T-helper 1 cell treated with Interleukin-12 subunit alpha and Interleukin-12 subunit beta and Interleukin-4 antibody, amounts not matched to agents 30 μg/mL and 1 μg/mL, for 36 hours (primary cell): ENCODE measurements around the gene TTC23.

Source experiments
- H3K27ac Mint-ChIP-seq: one replicate; pipeline ENCODE4 v1.8.0; 2021; ENCODE audit warnings: mild to moderate bottlenecking, mixed read lengths
- H3K27me3 Mint-ChIP-seq: one replicate; pipeline ENCODE4 v1.8.0; 2021; ENCODE audit warnings: low read depth, mixed read lengths
- H3K36me3 Mint-ChIP-seq: one replicate; pipeline ENCODE4 v1.8.0; 2021; ENCODE audit warnings: low read depth, mixed read lengths
- H3K4me1 Mint-ChIP-seq: one replicate; pipeline ENCODE4 v1.8.0; 2021; ENCODE audit warnings: low read depth, mixed read lengths
- H3K4me3 Mint-ChIP-seq: one replicate; pipeline ENCODE4 v1.8.0; 2021; ENCODE audit warnings: mild to moderate bottlenecking, moderate library complexity, mixed read lengths
- H3K9me3 Mint-ChIP-seq: one replicate; pipeline ENCODE4 v1.8.0; 2021; ENCODE audit warnings: mixed read lengths

Gene TTC23, protein sequence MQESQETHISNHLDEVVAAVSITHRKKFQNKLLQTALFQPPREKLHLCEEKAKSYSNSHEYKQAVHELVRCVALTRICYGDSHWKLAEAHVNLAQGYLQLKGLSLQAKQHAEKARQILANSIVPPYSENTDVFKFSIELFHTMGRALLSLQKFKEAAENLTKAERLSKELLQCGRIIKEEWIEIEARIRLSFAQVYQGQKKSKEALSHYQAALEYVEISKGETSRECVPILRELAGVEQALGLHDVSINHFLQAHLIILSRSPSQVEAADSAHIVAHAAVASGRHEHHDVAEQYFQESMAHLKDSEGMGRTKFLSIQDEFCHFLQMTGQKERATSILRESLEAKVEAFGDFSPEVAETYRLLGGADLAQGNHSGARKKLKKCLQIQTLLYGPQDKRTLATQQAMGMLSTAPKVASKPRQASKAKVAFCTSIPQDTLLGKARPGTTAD

DNA sequence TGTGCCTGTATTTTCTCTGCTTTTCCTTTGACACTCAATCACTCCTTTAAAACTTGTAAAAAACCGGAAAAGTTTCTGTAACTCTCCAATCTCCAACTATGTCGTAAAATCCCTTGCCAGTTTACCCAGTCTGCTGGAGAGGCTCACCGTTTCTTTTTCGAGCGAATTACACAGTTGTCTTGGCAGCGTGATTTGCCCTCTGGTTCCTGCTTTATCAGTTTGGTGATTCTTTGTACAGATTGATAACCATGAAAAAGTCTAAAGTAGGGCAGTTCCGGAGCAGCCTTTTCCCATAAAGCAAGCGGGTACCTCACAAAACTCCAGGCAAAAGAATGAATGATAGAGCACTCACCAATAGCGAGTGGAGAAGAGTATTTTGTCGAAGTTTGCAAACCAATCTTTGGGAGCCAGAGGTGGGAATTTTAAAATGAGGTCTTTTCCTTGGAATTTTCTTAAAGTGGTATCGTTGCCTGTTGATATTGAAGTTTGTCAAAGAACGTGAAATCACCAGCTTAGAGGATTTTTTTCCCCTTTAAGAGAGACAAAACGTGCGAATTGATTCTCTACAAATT is at the start of gene TTC23:
TSS of gene TTC23 (minus strand) at position 312 of the 572 bp plus-strand sequence. CDS start 20,869 bp downstream, outside the sequence.
- H3K27me3 Mint-ChIP-seq, result no peaks in the 10 kb centered on the region
- H3K9me3 Mint-ChIP-seq, result peaks cover 5% of the 10 kb centered on the region
- peak within 1 kb of the TSS; percentile 83 for H3K4me3 Mint-ChIP-seq
- peaks cover 28% of the 10 kb centered on the region for H3K4me1 Mint-ChIP-seq
- peaks cover 6% of the 10 kb centered on the region for H3K36me3 Mint-ChIP-seq
- H3K27ac Mint-ChIP-seq, result peak within 1 kb of the TSS; percentile 89

DNA sequence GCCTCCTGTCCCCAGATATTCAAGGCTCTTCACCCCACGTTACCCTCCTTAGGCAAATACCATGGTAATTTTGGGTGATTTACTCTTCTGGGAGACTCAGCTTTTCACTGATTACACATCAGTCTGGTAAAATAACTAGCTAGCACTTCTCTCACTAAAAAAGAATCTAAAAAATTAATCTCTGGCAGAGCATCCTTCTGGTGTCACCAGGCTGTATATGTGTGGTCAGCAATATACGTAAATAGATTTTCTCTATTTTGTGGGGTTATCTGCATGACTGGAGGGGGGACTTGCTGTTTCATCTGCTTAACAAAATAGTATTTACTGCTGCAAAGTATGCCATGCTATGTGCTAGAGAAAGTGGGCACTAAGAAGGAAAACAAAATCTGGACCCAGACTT is 47.0 kb upstream of the TTC23 start:
- H3K27me3 Mint-ChIP-seq, result no peaks in the 10 kb centered on the region
- H3K9me3 Mint-ChIP-seq, result peaks cover 8% of the 10 kb centered on the region
- no peak overlapping the region for H3K27ac Mint-ChIP-seq
- no peaks in the 10 kb centered on the region for H3K4me1 Mint-ChIP-seq
- H3K36me3 Mint-ChIP-seq, result peaks cover 21% of the 10 kb centered on the region
- H3K4me3 Mint-ChIP-seq, result no peak overlapping the region

- Mint-ChIP-seq H3K4me1 (no peaks in the 10 kb centered on the region), H3K27ac (no peak overlapping the region), H3K9me3 (peaks cover 8% of the 10 kb centered on the region), H3K4me3 (no peak overlapping the region), H3K27me3 (no peaks in the 10 kb centered on the region), H3K36me3 (peaks cover 21% of the 10 kb centered on the region)
These were observed 46.5 kb upstream of the TTC23 start for GRCh38 chr15:99295840-99296239.

- H3K27ac Mint-ChIP-seq, result no peak overlapping the region
- H3K4me1 Mint-ChIP-seq, result no peaks in the 10 kb centered on the region
- no peaks in the 10 kb centered on the region for H3K27me3 Mint-ChIP-seq
These were observed 42.3 kb upstream of the TTC23 start for GRCh38 chr15:99291643-99292042.

GRCh38 chr15:99283717-99284116 is 34.3 kb upstream of the TTC23 start:
- no peak overlapping the region for H3K27ac Mint-ChIP-seq
- no peaks in the 10 kb centered on the region for H3K9me3 Mint-ChIP-seq
- H3K4me1 Mint-ChIP-seq, result peaks cover 33% of the 10 kb centered on the region
- no peak overlapping the region for H3K4me3 Mint-ChIP-seq
- peaks cover 12% of the 10 kb centered on the region for H3K36me3 Mint-ChIP-seq
- no peaks in the 10 kb centered on the region for H3K27me3 Mint-ChIP-seq

More at GRCh38 chr15:99291643-99292042, 42.3 kb upstream of the TTC23 start:
- Mint-ChIP-seq H3K9me3 (peaks cover 8% of the 10 kb centered on the region), H3K4me3 (no peak overlapping the region), H3K36me3 (peaks cover 21% of the 10 kb centered on the region)

- H3K9me3 Mint-ChIP-seq, result no peaks in the 10 kb centered on the region
- H3K27me3 Mint-ChIP-seq, result no peaks in the 10 kb centered on the region
These were observed 33.2 kb upstream of the TTC23 start for GRCh38 chr15:99282586-99282985.

GRCh38 chr15:99282121-99282520 is 32.7 kb upstream of the TTC23 start:
- Mint-ChIP-seq H3K4me3 (no peak overlapping the region), H3K9me3 (no peaks in the 10 kb centered on the region), H3K27ac (peak overlapping the region; percentile 10), H3K4me1 (peaks cover 37% of the 10 kb centered on the region), H3K27me3 (no peaks in the 10 kb centered on the region), H3K36me3 (peaks cover 13% of the 10 kb centered on the region)

More at GRCh38 chr15:99282586-99282985, 33.2 kb upstream of the TTC23 start:
- no peak overlapping the region for H3K27ac Mint-ChIP-seq
- H3K4me1 Mint-ChIP-seq, result peaks cover 34% of the 10 kb centered on the region
- H3K36me3 Mint-ChIP-seq, result peaks cover 13% of the 10 kb centered on the region
- no peak overlapping the region for H3K4me3 Mint-ChIP-seq

- H3K27me3 Mint-ChIP-seq, result no peaks in the 10 kb centered on the region
- H3K9me3 Mint-ChIP-seq, result no peaks in the 10 kb centered on the region
- H3K27ac Mint-ChIP-seq, result peak overlapping the region; percentile 65
- peak overlapping the region; percentile 47 for H3K4me3 Mint-ChIP-seq
- peaks cover 41% of the 10 kb centered on the region for H3K4me1 Mint-ChIP-seq
- H3K36me3 Mint-ChIP-seq, result peaks cover 13% of the 10 kb centered on the region
These were observed 30.4 kb upstream of the TTC23 start for GRCh38 chr15:99279827-99280226.

DNA sequence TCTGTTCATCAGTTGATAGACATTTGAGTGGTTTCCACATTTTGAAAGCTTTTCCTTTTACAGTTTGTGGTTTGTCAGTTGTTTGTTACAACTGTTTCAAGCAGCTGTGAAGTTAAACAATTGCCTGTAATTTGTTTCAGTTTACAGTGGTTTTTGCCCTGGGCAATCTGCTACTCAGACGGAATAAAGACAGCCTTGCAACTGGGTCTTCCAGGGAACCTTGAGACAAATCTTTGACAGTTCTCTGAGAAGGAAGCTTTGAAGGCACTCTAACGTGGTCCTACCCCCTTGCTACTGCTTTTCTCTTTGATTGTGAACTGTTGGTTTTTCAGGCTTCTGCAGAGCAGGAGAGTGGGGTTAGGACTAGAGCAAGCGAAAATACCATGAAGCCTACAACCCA is 29.9 kb upstream of the TTC23 start:
- Mint-ChIP-seq H3K4me3 (peak overlapping the region; percentile 47), H3K4me1 (peaks cover 36% of the 10 kb centered on the region), H3K27me3 (no peaks in the 10 kb centered on the region), H3K36me3 (peaks cover 13% of the 10 kb centered on the region), H3K9me3 (no peaks in the 10 kb centered on the region), H3K27ac (peak overlapping the region; percentile 3)

- H3K4me3 Mint-ChIP-seq, result no peak overlapping the region
- no peak overlapping the region for H3K27ac Mint-ChIP-seq
- no peaks in the 10 kb centered on the region for H3K27me3 Mint-ChIP-seq
- H3K4me1 Mint-ChIP-seq, result peaks cover 26% of the 10 kb centered on the region
- H3K9me3 Mint-ChIP-seq, result no peaks in the 10 kb centered on the region
- peaks cover 12% of the 10 kb centered on the region for H3K36me3 Mint-ChIP-seq
These were observed 26.2 kb upstream of the TTC23 start for GRCh38 chr15:99275525-99276128.

GRCh38 chr15:99275061-99275460 is 25.7 kb upstream of the TTC23 start:
- Mint-ChIP-seq H3K36me3 (peaks cover 11% of the 10 kb centered on the region), H3K27me3 (no peaks in the 10 kb centered on the region), H3K9me3 (no peaks in the 10 kb centered on the region), H3K4me1 (peaks cover 21% of the 10 kb centered on the region), H3K4me3 (no peak overlapping the region), H3K27ac (no peak overlapping the region)

GRCh38 chr15:99273801-99274200 is 24.4 kb upstream of the TTC23 start:
- Mint-ChIP-seq H3K9me3 (no peaks in the 10 kb centered on the region), H3K4me1 (peaks cover 10% of the 10 kb centered on the region), H3K36me3 (peaks cover 2% of the 10 kb centered on the region), H3K27ac (no peak overlapping the region), H3K27me3 (no peaks in the 10 kb centered on the region), H3K4me3 (no peak overlapping the region)

DNA sequence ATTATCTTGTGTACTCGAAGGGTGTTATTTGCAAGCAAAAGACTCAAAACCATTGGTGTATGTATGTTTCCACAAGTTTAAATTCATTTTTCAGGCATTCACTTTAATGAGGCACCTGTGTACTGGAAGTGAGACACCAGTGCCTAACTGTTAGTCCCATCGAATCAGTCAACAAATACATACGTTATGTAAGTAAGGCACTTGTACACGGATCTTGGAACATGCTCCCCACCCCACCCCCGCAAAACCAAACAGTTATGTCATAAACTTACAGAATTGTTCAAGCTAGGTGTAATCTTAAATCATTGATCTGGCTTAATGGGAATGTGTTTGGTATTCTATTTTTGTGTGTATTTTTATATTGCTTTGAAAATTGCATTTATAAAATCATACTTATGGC is 19.1 kb upstream of the TTC23 start:
- peaks cover 6% of the 10 kb centered on the region for H3K36me3 Mint-ChIP-seq
- no peak overlapping the region for H3K4me3 Mint-ChIP-seq
- no peaks in the 10 kb centered on the region for H3K27me3 Mint-ChIP-seq
- no peak overlapping the region for H3K27ac Mint-ChIP-seq
- H3K4me1 Mint-ChIP-seq, result peaks cover 17% of the 10 kb centered on the region
- H3K9me3 Mint-ChIP-seq, result no peaks in the 10 kb centered on the region

- H3K4me3 Mint-ChIP-seq, result no peak overlapping the region
- H3K36me3 Mint-ChIP-seq, result peaks cover 7% of the 10 kb centered on the region
- no peak overlapping the region for H3K27ac Mint-ChIP-seq
- no peaks in the 10 kb centered on the region for H3K9me3 Mint-ChIP-seq
- peaks cover 18% of the 10 kb centered on the region for H3K4me1 Mint-ChIP-seq
- no peaks in the 10 kb centered on the region for H3K27me3 Mint-ChIP-seq
These were observed 18.6 kb upstream of the TTC23 start for GRCh38 chr15:99267957-99268356.
